K562 (cell line): Measurements from ENCODE around the gene TCEANC. TPM values are rescaled to one million over a fixed set of nuclear protein-coding genes. Genes with fewer than 3 reads are reported as not detected.
"Not testable (repeated sequence)": the region's sequence is repeated elsewhere in the genome, so short reads cannot be mapped to it uniquely, and the experiment has no call there.

ENCODE experiments used
- ATAC-seq: fragments of 200-7000 bp; cut with Tn5 transposase; 3 replicates; pipeline ENCODE4 v1.9.1; 2020; ENCODE audit warnings: moderate library complexity
- BruUV-seq: library from RNA; stranded (reverse); fragments of 400-500 nt; replicated peaks from 2 replicates; lab custom pipeline; 2021; lab: Mats Ljungman, UMichigan
- CTCF ChIA-PET: fragments of 300-600 bp; formaldehyde crosslinking; extraction: SDS; loops from one replicate; lab custom pipeline; 2021; ENCODE audit warnings: low intra/inter-chr PET ratio; lab: Yijun Ruan, JAX
- POLR2A ChIA-PET: fragments of 300-600, 350-650 bp; sonication (Branson Sonifier 250); formaldehyde crosslinking; extraction: SDS; loops from one replicate; lab custom pipeline; 2021; ENCODE audit warnings: antibody characterized with exemption, inconsistent platforms; lab: Yijun Ruan, JAX
- DNase-seq, 4 experiments: peaks; one replicate each; pipeline versions ENCODE4 v3.0.0 to v3.0.0-alpha.2; 2011 to 2018; ENCODE audit warnings: low spot score in 3 of 4, mixed read lengths in 3 of 4; ENCODE audit errors: extremely low read depth in 1 of 4
- FAIRE-seq: peaks from 2 replicates; lab custom pipeline; 2011; peaks lifted over from hg19 to GRCh38; lab: Jason Lieb, UNC
- H2AFZ ChIP-seq: 2 replicates; pipeline ENCODE4 v1.6.0; 2011; ENCODE audit warnings: low read depth, low read length, control low read depth, inconsistent platforms
- H3K27ac ChIP-seq: fragments of 200-600 bp; 3 replicates; pipeline ENCODE4 v1.8.0; 2011; ENCODE audit warnings: low read depth, mild to moderate bottlenecking, control low read depth, inconsistent platforms, low read length, moderate library complexity, mixed read lengths; ENCODE audit errors: extremely low read depth
- H3K27me3 ChIP-seq, 2 experiments: fragments of 300-600 bp in 1 of 2; 2 replicates in 1 of 2; 3 replicates in 1 of 2; pipeline versions ENCODE4 v1.6.0 to v1.8.0; 2011; ENCODE audit warnings: inconsistent platforms in 2 of 2, low read length in 2 of 2, mild to moderate bottlenecking in 1 of 2, mixed read lengths in 1 of 2, moderate library complexity in 1 of 2; ENCODE audit not compliant: control insufficient read depth in 2 of 2, insufficient read depth in 2 of 2
- H3K36me3 ChIP-seq: fragments of 300-600 bp; 3 replicates; pipeline ENCODE4 v1.8.0; 2011; ENCODE audit warnings: mild to moderate bottlenecking, low read length, inconsistent platforms; ENCODE audit not compliant: control insufficient read depth, insufficient read depth
- H3K4me1 ChIP-seq, 2 experiments: fragments of 200-600 bp in 1 of 2; replicated peaks in 1 of 2; 2 replicates in 1 of 2; 3 replicates in 1 of 2; pipeline versions ENCODE4 v1.5.1 to v1.8.0; 2011; ENCODE audit warnings: inconsistent platforms in 2 of 2, low read length in 2 of 2, mild to moderate bottlenecking in 1 of 2, mixed read lengths in 1 of 2, moderate library complexity in 1 of 2; ENCODE audit not compliant: control insufficient read depth in 2 of 2, insufficient read depth in 2 of 2
- H3K4me2 ChIP-seq: 2 replicates; pipeline ENCODE4 v1.6.1; 2011; ENCODE audit warnings: low read length, control low read depth, inconsistent platforms, mixed read lengths; ENCODE audit not compliant: insufficient read depth
- H3K4me3 ChIP-seq: fragments of 200-600 bp; sonication (generic), shearing (Covaris generic); 2 replicates; pipeline ENCODE4 v1.5.1; 2016; ENCODE audit warnings: control low read depth, inconsistent platforms
- H3K79me2 ChIP-seq: fragments of 200-600 bp; 3 replicates; pipeline ENCODE4 v1.8.0; 2011; ENCODE audit warnings: low read length, inconsistent platforms; ENCODE audit not compliant: control insufficient read depth, insufficient read depth
- H3K9ac ChIP-seq, 2 experiments: 2 replicates each; pipeline versions ENCODE4 v1.6.0 to v1.6.1; 2011; ENCODE audit warnings: low read depth in 2 of 2, low read length in 2 of 2, control low read depth in 1 of 2, inconsistent platforms in 1 of 2, mild to moderate bottlenecking in 1 of 2, mixed read lengths in 1 of 2; ENCODE audit not compliant: insufficient read depth in 1 of 2
- H3K9me1 ChIP-seq: one replicate; pipeline ENCODE4 v1.6.0; 2011; ENCODE audit warnings: inconsistent platforms, mild to moderate bottlenecking, low read length, moderate library complexity; ENCODE audit not compliant: control insufficient read depth, insufficient read depth
- H3K9me3 ChIP-seq: replicated peaks from 2 replicates; pipeline ENCODE4 v1.5.1; 2011; ENCODE audit warnings: low read depth, low read length, inconsistent platforms; ENCODE audit not compliant: control insufficient read depth, insufficient read depth
- H4K20me1 ChIP-seq: replicated peaks from 2 replicates; pipeline ENCODE4 v1.6.1; 2011; ENCODE audit warnings: low read length, inconsistent platforms, mixed read lengths; ENCODE audit not compliant: control insufficient read depth, insufficient read depth
- ATF1 ChIP-seq, 2 experiments: fragments of 450-650 bp in 1 of 2; IDR thresholded peaks; 2 replicates each; pipeline ENCODE4 v1.6.1; 2016; ENCODE audit warnings: missing compliant biosample characterization in 1 of 2, missing genetic modification characterization in 1 of 2
- FOS ChIP-seq: IDR thresholded peaks from 3 replicates; pipeline ENCODE4 v1.6.1; 2011; ENCODE audit not compliant: insufficient read length; ENCODE audit errors: extremely low read depth
- HMG20B ChIP-seq: fragments of 250-450 bp; sonication (Bioruptor Pico); IDR thresholded peaks from 2 replicates; pipeline ENCODE4 v1.5.0; 2021; ENCODE audit warnings: mild to moderate bottlenecking
- JUNB ChIP-seq: fragments of 450-650 bp; formaldehyde crosslinking; conservative IDR thresholded peaks from 2 replicates; pipeline ENCODE4 v1.4.0; 2020; ENCODE audit warnings: mild to moderate bottlenecking
- KHSRP ChIP-seq: fragments of 450-650 bp; IDR thresholded peaks from 2 replicates; pipeline ENCODE4 v1.6.1; 2017
- MNT ChIP-seq, 2 experiments: fragments of 450-650 bp; conservative IDR thresholded peaks; 2 replicates each; pipeline ENCODE4 v1.6.1; 2017; ENCODE audit warnings: mild to moderate bottlenecking in 2 of 2, moderate library complexity in 2 of 2
- PHB2 ChIP-seq: fragments of 450-650 bp; IDR thresholded peaks from 2 replicates; pipeline ENCODE4 v1.6.1; 2017; ENCODE audit warnings: low read depth
- RBM39 ChIP-seq: fragments of 200-400 bp; formaldehyde crosslinking; optimal IDR thresholded peaks from 2 replicates; pipeline ENCODE3; 2018; ENCODE audit warnings: low read depth, low read length
- TAF1 ChIP-seq: IDR thresholded peaks from 2 replicates; pipeline ENCODE4 v1.6.1; 2011; ENCODE audit warnings: mild to moderate bottlenecking, low read length, moderate library complexity; ENCODE audit not compliant: insufficient read depth, control insufficient read depth, severe bottlenecking; ENCODE audit errors: extremely low read depth
- TRIM24 ChIP-seq, 2 experiments: fragments of 450-650 bp; IDR thresholded peaks; 2 replicates each; pipeline ENCODE4 v1.6.1; 2016
- ZNF655 ChIP-seq: fragments of 250-450 bp; sonication (Bioruptor Pico); IDR thresholded peaks from 2 replicates; pipeline ENCODE4 v1.5.0; 2021
- ZZZ3 ChIP-seq: fragments of 450-650 bp; IDR thresholded peaks from 2 replicates; pipeline ENCODE4 v1.6.1; 2016; ENCODE audit warnings: antibody characterized with exemption, mild to moderate bottlenecking, moderate library complexity
- WGBS: fragments of 100-300 bp; shearing (Covaris generic); methylation state at CpG from one replicate; pipeline ENCODE4 v1.1.6; 2016; ENCODE audit warnings: low coverage, mixed read lengths; ENCODE audit not compliant: insufficient coverage; ENCODE audit errors: missing lambda C conversion rate; 5-methylcytosine and 5-hydroxymethylcytosine counted together
- in situ Hi-C: fragments of 300-500 bp; cut with MboI; formaldehyde crosslinking; loops from 4 replicates; pipeline ENCODE4 v1.15.0; 2018; ENCODE audit warnings: inconsistent platforms, mixed read lengths
- intact Hi-C: fragments of 100-400 bp; cut with micrococcal nuclease; formaldehyde crosslinking; loops from 2 replicates; pipeline ENCODE4 v1.14.2; 2022
- polyA plus RNA-seq, 8 experiments: library from polyadenylated mRNA; depleted of rRNA in 4 of 8; stranded (reverse) in 5 of 8; unstranded in 3 of 8; fragments of >200 nt; fragmentation: Nextera tagmentation in 2 of 8; fragmentation: Illumina TruSeq in 1 of 8; extraction: Ambion mirVana in 2 of 8; extraction: Trizol in 1 of 8; gene quantifications; 2 replicates each; pipeline versions ENCODE4 v1.2.1 to v1.2.3, GENCODE V29; 2011 to 2014; ENCODE audit warnings: inconsistent platforms in 1 of 8, missing spikeins in 1 of 8
- total RNA-seq, 7 experiments: library from RNA; depleted of rRNA in 6 of 7; stranded (reverse); fragments of >200 nt in 6 of 7; fragmentation: Illumina TruSeq in 2 of 7; extraction: Trizol in 2 of 7; gene quantifications; 2 replicates each; pipeline versions ENCODE4 v1.2.1 to v1.2.3, GENCODE V29; 2011 to 2021; ENCODE audit warnings: low replicate concordance in 1 of 7
- TF ChIP-seq, protein P1 (sequence below): sonication (generic); formaldehyde crosslinking; IDR thresholded peaks from 2 replicates; pipeline ENCODE4 v1.8.0; 2023; ENCODE audit warnings: mild to moderate bottlenecking, missing genetic modification reagents

TCEANC gene
- total and polyA plus RNA-seq, 9 of the 15 experiments (the other 6 are each of a cell fraction or from before 2014, with no cell fraction given) = 1.2 to 2.8 (median 2.0) TPM

GRCh38 chrX:13647709-13648212 lies 5.2 kb upstream of the TCEANC start (continued):
- TF ChIP-seq PHB2 (peak; percentile 51; the same call in 1 of the 2 replicates), FOS (peak; percentile 72), ATF1 (CRISPR knock-in tag; IDR thresholded peaks at IDR 0.05) (no peak), ATF1 (tag; IDR thresholded peaks at IDR 0.05) (peak; percentile 90), HMG20B (no peak), TAF1 (no peak), RBM39 (no peak), TRIM24 (IDR thresholded peaks at IDR 0.05) (peak; percentile 92 to 95), JUNB (peak; percentile 77), ZZZ3 (no peak), ZNF655 (no peak), MNT (conservative IDR thresholded peaks at IDR 0.05) (peak; percentile 85 to 91), KHSRP (peak; percentile 59; the same call in 1 of the 2 replicates)
- TF ChIP-seq, protein P1, sequence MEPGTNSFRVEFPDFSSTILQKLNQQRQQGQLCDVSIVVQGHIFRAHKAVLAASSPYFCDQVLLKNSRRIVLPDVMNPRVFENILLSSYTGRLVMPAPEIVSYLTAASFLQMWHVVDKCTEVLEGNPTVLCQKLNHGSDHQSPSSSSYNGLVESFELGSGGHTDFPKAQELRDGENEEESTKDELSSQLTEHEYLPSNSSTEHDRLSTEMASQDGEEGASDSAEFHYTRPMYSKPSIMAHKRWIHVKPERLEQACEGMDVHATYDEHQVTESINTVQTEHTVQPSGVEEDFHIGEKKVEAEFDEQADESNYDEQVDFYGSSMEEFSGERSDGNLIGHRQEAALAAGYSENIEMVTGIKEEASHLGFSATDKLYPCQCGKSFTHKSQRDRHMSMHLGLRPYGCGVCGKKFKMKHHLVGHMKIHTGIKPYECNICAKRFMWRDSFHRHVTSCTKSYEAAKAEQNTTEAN (CRISPR knock-in tag) = no peak

- H3K27me3 ChIP-seq, FAIRE-seq, in situ Hi-C loops, H3K4me3 ChIP-seq, H4K20me1 ChIP-seq, H3K9me3 ChIP-seq, CTCF ChIA-PET, POLR2A ChIA-PET, BruUV-seq, H3K9me1 ChIP-seq, H3K36me3 ChIP-seq, H3K79me2 ChIP-seq, ATAC-seq: not testable (repeated sequence)
- Histone ChIP-seq H2AFZ (peak overlapping the region; percentile 91), H3K4me2 (peak overlapping the region; percentile 68; the same call in 1 of the 2 replicates), H3K4me1 (peaks cover 17 to 54% of the 10 kb centered on the region in 2 experiments), H3K9ac (peak overlapping the region in 1 of 2 experiments; percentile 84; a peak in 2 of 4 replicates), H3K27ac (peak overlapping the region; percentile 100)
- intact Hi-C loops = loop anchor here (5.0 to 10.0 kb wide), 3 partner anchors 76 to 856 kb away; partner anchors contain the start of gene PRPS2
- 14% methylated on average over 1 of the region's 2 CpGs for WGBS
- peak in 1 of 4 experiments; percentile 19 for DNase-seq
Measured at GRCh38 chrX:13648336-13648735, 4.6 kb upstream of the TCEANC start.
